G401 (cell line): ENCODE results near the gene UBR2. TPM values are rescaled to one million over a fixed set of nuclear protein-coding genes. Genes with fewer than 3 reads are reported as not detected.
"Not testable (repeated sequence)": the region's sequence is repeated elsewhere in the genome, so short reads cannot be mapped to it uniquely, and the experiment has no call there.

ENCODE experiments used
- DNase-seq: peaks from one replicate; pipeline ENCODE4 v3.0.0-alpha.2; 2015; ENCODE audit warnings: low spot score
- in situ Hi-C: cut with HindIII; loops from 2 replicates; pipeline ENCODE4 v1.10.0; 2016; ENCODE audit warnings: low sequenced_read_pairs, mixed read lengths
- total RNA-seq: library from RNA; depleted of rRNA; stranded (reverse); fragments of >200 nt; shearing (Covaris generic); gene quantifications from 2 replicates; pipeline ENCODE4 v1.2.3, GENCODE V29; 2014

The UBR2 gene
- total RNA-seq, 1 experiment from 2014 or later: 18.5 TPM

GRCh38 chr6:42708096-42708495, 144.3 kb downstream of the UBR2 start:
- no peak for DNase-seq
- in situ Hi-C loops: no loop called here

- in situ Hi-C loops: no loop called here
- no peak for DNase-seq
Measured at GRCh38 chr6:42709871-42710270, 146.0 kb downstream of the UBR2 start.

GRCh38 chr6:42710316-42710715, 146.5 kb downstream of the UBR2 start:
- in situ Hi-C loops: no loop called here
- DNase-seq: no peak

GRCh38 chr6:42711930-42712329, 148.1 kb downstream of the UBR2 start:
- DNase-seq: no peak
- in situ Hi-C loops: no loop called here

DNA sequence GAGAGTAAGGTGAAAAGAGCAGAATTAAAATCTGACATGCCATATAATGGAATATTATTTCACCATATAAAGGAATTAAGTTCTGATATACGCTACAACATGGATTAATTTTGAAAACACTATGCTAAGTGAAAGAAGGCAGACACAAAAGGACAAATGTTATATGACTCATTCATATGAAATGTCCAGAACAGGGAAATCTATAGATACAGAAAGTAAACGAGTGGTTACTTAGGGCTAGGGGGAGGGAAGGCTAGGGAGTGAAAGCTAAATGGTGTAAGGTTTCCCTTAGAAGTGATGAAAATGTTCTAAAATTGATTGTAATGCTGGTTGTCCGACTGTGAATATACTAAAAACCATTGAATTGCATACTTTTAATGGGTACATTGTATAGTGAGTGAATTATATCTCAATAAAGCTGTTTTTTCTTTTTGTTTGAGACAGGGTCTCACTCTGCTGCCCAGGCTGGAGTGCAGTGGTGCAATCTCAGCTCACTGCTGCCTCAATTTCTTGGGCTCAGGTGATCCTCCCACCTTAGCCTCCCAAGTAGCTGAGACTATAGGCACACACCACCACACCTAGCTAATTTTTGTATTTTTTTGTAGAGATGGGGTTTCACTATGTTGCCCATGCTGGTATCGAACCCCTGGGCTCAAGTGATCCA, 150.4 kb downstream of the UBR2 start:
- in situ Hi-C loops: no loop called here
- DNase-seq: no peak

DNA sequence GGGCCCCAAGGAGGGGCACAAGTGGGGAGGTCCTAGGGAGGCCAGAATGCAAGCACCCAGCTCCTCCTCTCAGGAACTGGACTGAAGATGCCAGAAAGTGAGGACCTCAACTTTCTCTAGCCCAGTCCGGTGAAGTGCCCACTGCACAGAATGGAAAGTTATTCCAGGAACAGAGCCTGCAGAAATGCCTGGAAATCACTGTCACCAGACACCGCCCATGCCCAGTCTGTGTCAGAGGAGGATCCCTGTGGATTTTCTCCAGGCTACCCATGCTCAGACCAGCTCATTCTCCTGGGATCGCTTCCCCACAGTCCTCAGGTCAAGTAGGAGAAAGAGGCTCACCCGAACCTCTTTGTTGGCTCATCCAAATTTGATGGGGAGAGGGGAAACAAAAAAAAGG, 152.0 kb downstream of the UBR2 start:
- in situ Hi-C loops: no loop called here
- DNase-seq: no peak

GRCh38 chr6:42720739-42721138, 156.9 kb downstream of the UBR2 start:
- no peak for DNase-seq
- in situ Hi-C loops: no loop called here

DNA sequence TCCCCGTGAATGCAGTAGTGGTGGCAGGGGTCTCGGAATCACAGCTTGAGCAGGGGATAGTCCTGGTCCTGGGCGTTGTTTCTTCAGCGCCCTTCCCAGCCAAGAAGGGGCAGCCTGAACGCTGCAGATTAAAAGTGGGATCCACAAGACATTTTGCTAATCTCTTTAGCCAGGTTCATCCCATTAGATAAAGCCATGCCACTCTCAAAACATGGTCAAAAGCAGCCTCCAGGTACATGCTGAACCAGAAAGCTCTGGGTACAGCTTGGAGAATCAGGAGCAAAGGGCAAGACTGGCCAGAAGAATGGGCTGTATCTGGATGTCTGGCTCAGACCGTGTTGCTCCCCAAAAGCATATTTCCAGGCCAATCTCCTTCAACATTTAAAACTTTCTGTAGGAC, 158.7 kb downstream of the UBR2 start, which contains the start of gene PRPH2:
Gene PRPH2 (minus strand): TSS at position 101 of the 400 bp plus-strand sequence. CDS start 263 bp downstream, outside the sequence.
- no peak for DNase-seq
- in situ Hi-C loops: no loop called here

DNA sequence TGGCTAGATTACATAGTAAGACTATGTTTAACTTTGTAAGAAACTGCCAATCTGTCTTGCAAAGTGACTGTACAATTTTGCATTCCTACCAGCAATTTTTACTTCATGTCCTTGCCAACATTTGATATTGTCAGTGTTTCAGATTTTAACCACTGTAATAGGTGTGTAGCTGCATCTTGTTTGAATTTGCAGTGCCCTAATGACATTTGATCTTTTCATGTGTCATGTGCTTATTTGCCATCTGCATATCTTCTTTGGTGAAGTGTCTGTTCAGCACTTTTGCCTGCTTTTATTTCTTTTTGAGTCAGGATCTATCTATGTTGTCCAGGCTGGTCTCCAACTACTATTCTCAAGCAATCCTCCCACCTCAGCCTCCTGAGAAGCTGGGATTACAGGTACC, 161.0 kb downstream of the UBR2 start:
- in situ Hi-C loops: no loop called here
- no peak for DNase-seq

- in situ Hi-C loops: no loop called here
- peak; percentile 9 for DNase-seq
Measured at GRCh38 chr6:42726026-42726425, 162.2 kb downstream of the UBR2 start.

GRCh38 chr6:42726485-42727086, 162.8 kb downstream of the UBR2 start:
- in situ Hi-C loops: no loop called here
- DNase-seq: peak; percentile 92

DNA sequence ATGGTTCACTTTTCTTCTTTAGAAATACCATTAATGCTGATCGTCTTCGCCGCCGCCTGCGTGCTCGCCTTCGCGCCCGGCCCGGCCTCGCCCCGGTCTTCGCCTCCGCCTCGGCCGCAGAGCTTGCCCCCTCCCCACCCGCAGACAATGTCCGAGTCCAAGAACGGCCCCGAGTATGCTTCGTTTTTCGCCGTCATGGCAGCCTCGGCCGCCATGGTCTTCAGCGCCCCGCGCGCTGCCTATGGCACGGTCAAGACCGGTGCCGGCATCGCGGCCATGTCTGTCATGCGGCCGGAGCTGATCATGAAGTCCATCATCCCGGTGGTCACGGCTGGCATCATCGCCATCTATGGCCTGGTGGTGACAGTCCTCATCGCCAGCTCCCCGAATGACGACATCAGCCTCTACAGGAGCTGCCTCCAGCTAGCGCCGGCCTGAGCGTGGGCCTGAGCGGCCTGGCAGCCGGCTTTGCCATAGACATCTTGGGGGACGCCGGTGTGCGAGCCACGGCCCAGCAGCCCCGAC, 163.3 kb downstream of the UBR2 start:
- in situ Hi-C loops: no loop called here
- peak; percentile 39 for DNase-seq

- no peak for DNase-seq
- in situ Hi-C loops: no loop called here
Measured at GRCh38 chr6:42727627-42728026, 163.8 kb downstream of the UBR2 start.

DNA sequence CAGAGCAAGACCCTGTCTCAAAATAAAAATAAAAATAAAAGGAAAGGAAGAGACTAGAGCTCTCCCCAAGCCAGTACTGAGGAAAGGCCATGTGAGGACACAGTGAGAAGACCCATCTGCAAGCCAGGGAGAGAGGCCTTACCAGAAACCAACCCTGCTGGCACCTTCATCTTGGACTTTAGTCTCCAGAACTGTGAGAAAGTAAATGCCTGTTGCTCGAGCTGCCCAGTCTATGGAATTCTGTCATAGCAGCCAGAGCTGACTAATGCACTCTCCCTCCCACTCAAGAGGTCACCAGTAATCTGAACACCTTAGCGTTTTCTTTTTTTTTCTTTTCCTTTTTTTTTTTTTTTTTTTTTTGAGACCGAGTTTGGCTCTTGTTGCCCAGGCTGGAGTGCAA, 165.9 kb downstream of the UBR2 start:
- DNase-seq: no peak
- in situ Hi-C loops: no loop called here

- DNase-seq, in situ Hi-C loops: not testable (repeated sequence)
Measured at GRCh38 chr6:42733867-42734481, 170.1 kb downstream of the UBR2 start.

GRCh38 chr6:42735976-42736375, 172.1 kb downstream of the UBR2 start:
- in situ Hi-C loops: no loop called here

GRCh38 chr6:42740725-42741124, 176.9 kb downstream of the UBR2 start:
- in situ Hi-C loops: no loop called here

More at GRCh38 chr6:42735976-42736375, 172.1 kb downstream of the UBR2 start:
- DNase-seq: no peak

DNA sequence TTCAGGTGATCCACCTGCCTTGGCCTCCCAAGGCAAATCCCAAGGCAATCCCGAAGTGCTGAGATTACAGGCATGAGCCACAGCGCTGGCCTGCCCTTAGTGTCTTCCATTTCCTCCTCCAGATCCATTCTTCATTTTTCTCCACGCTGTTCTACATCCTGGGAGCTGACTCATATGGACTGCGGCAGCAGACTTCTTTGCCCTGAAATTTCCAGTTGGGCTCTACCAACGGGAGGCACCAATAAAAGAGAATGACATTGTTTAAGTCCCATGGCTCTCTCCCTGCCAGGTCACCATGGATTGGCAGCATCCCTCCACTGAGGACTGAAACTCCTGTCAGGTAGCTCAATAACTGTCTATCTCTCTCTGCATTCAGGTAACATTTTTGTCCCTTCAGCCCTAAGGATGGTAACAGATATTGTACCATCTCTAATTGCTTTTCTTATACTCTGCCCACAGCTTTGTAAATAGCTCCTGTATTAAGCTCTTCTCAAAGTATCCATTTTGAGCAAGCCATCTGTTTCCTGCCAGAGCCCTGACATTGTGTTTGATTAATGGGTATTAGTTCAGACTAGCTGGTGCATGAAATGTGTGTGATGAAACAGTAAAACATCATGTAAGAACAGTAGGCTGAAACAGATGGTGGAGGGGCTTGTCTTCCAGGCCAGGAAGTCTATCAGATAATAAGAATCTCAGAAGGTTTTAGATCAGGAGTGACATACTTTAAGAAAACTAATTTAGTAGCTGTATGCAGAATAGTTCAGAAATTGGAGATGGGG, 178.5 kb downstream of the UBR2 start:
- in situ Hi-C loops: no loop called here
- DNase-seq: no peak

More at GRCh38 chr6:42740725-42741124, 176.9 kb downstream of the UBR2 start:
- DNase-seq: no peak
